Aorta (tissue), 5 donors: ENCODE data around the gene ZAR1L. TPM values are rescaled to one million over a fixed set of nuclear protein-coding genes. Genes with fewer than 3 reads are reported as not detected.
A peak's percentile ranks its signal among the peaks of the same experiment; 100 is the strongest.

Source experiments
- ATAC-seq: fragments of 200-7000 bp; cut with Tn5 transposase; one replicate; pipeline ENCODE4 v1.9.1; 2022; ENCODE audit warnings: moderate library complexity; ENCODE audit not compliant: low FRiP score
- DNase-seq, 2 donors: peaks; one replicate each; pipeline ENCODE4 v3.0.0-alpha.2; 2020
- H3K27ac ChIP-seq, 2 donors: one replicate each; pipeline ENCODE4 v1.5.1; 2013; ENCODE audit warnings: low read length in 2 of 2, mild to moderate bottlenecking in 2 of 2, moderate library complexity in 2 of 2, control low read depth in 1 of 2, inconsistent platforms in 1 of 2, low read depth in 1 of 2
- H3K27me3 ChIP-seq, 2 donors: one replicate each; pipeline ENCODE4 v1.6.1; 2013; ENCODE audit warnings: control low read depth in 1 of 2, low read length in 1 of 2, mild to moderate bottlenecking in 1 of 2, moderate library complexity in 1 of 2; ENCODE audit not compliant: insufficient read depth in 2 of 2, control insufficient read depth in 1 of 2
- H3K36me3 ChIP-seq, 2 donors: one replicate each; pipeline ENCODE4 v1.6.1; 2013; ENCODE audit warnings: control low read depth in 1 of 2, low read length in 1 of 2, mild to moderate bottlenecking in 1 of 2; ENCODE audit not compliant: insufficient read depth in 2 of 2, control insufficient read depth in 1 of 2
- H3K4me1 ChIP-seq, 2 donors: one replicate each; pipeline ENCODE4 v1.6.1; 2013; ENCODE audit warnings: low read length in 2 of 2, control low read depth in 1 of 2, mild to moderate bottlenecking in 1 of 2, moderate library complexity in 1 of 2; ENCODE audit not compliant: insufficient read depth in 2 of 2, control insufficient read depth in 1 of 2
- H3K4me3 ChIP-seq, 2 donors: one replicate each; pipeline ENCODE4 v1.5.1; 2013; ENCODE audit warnings: low read length in 2 of 2, control low read depth in 1 of 2, mild to moderate bottlenecking in 1 of 2
- H3K9me3 ChIP-seq: one replicate; pipeline ENCODE4 v1.6.1; 2013; ENCODE audit warnings: mild to moderate bottlenecking, low read length; ENCODE audit not compliant: control insufficient read depth
- WGBS, 2 donors: extraction: QIAGEN DNeasy Blood & Tissue Kit; methylation state at CpG; one replicate each; pipeline ENCODE4 v1.1.7; 2013; 5-methylcytosine and 5-hydroxymethylcytosine counted together
- intact Hi-C, 2 donors: fragments of 100-400 bp; cut with DNase I; formaldehyde crosslinking; loops; one replicate each; pipeline versions ENCODE4 v1.14.2 to v1.15.0; 2022
- polyA plus RNA-seq, 2 donors: library from polyadenylated mRNA; stranded (reverse); fragments of 200-250 nt; gene quantifications; one replicate each; pipeline ENCODE4 v1.2.3, GENCODE V29; 2013
- total RNA-seq, 2 donors: library from RNA; stranded (reverse); fragmentation: NEBNext Ultra II Directional; extraction: Animal tissue kit (Norgen Biotek cat#: 25700); gene quantifications; one replicate each; pipeline ENCODE4 v1.2.1, GENCODE V29; 2021
- donor health status: healthy with polysubstance abuse.
- donor health status: Bipolar disorder and iron deficiency.
- donor health status: DM: no; HTN: no; CAD: no.
- donor health status: DM: no; HTN: no; CAD: no.
- donor health status: DM: yes; HTN: yes; CAD: no.

The ZAR1L gene
- total and polyA plus RNA-seq, 4 donors: not detected

GRCh38 chr13:32330441-32330840 is 15.3 kb upstream of the ZAR1L start:
- H3K4me1 ChIP-seq: no peaks in the 10 kb centered on the region
- DNase-seq: no peak
- no peaks in the 10 kb centered on the region for H3K27me3 ChIP-seq
- no peaks in the 10 kb centered on the region for H3K9me3 ChIP-seq
- WGBS, 2 donors: 88 to 97% methylated on average over 2 of the region's 2 CpGs
- H3K27ac ChIP-seq: no peak overlapping the region
- no peak overlapping the region for H3K4me3 ChIP-seq
- no peaks in the 10 kb centered on the region for H3K36me3 ChIP-seq
- intact Hi-C loops: no loop called here
- no peak for ATAC-seq

- no peaks in the 10 kb centered on the region for H3K9me3 ChIP-seq
- intact Hi-C loops: loop anchor here in 1 of 2 donors (5.0 kb wide), 1 partner anchor 103 kb away; the partner anchor contains the start of gene N4BP2L1
These were observed 8.7 kb upstream of the ZAR1L start for GRCh38 chr13:32323912-32324311.

GRCh38 chr13:32320528-32320927 is 5.4 kb upstream of the ZAR1L start:
- DNase-seq (no peak), ATAC-seq (no peak)
- Histone ChIP-seq H3K9me3 (no peaks in the 10 kb centered on the region), H3K4me1 (peaks cover 0 to 2% of the 10 kb centered on the region in 2 donors), H3K36me3 (no peaks in the 10 kb centered on the region), H3K27me3 (no peaks in the 10 kb centered on the region), H3K4me3 (no peak overlapping the region), H3K27ac (no peak overlapping the region)
- WGBS, 2 donors: 85 to 86% methylated on average over 4 of the region's 4 CpGs
- intact Hi-C loops: loop anchor here in 1 of 2 donors (5.0 kb wide), 1 partner anchor 107 kb away; the partner anchor contains the start of gene N4BP2L1

More at GRCh38 chr13:32323912-32324311, 8.7 kb upstream of the ZAR1L start:
- Histone ChIP-seq H3K4me1 (peaks cover 0 to 2% of the 10 kb centered on the region in 2 donors), H3K36me3 (no peaks in the 10 kb centered on the region), H3K27ac (no peak overlapping the region), H3K4me3 (no peak overlapping the region), H3K27me3 (no peaks in the 10 kb centered on the region)
- ATAC-seq: no peak
- DNase-seq: no peak

GRCh38 chr13:32317716-32318465 is 2.7 kb upstream of the ZAR1L start:
- H3K27ac ChIP-seq: no peak overlapping the region
- WGBS, 2 donors: 80 to 81% methylated on average over 2 of the region's 2 CpGs
- ATAC-seq (no peak), DNase-seq (no peak)
- intact Hi-C loops: loop anchor here in 1 of 2 donors (5.0 kb wide), 1 partner anchor 219 kb away; the partner anchor contains the start of gene N4BP2L2
- no peaks in the 10 kb centered on the region for H3K4me1 ChIP-seq
- no peaks in the 10 kb centered on the region for H3K36me3 ChIP-seq
- H3K9me3 ChIP-seq: no peaks in the 10 kb centered on the region
- no peaks in the 10 kb centered on the region for H3K27me3 ChIP-seq
- no peak overlapping the region for H3K4me3 ChIP-seq

- DNase-seq: no peak
These were observed 1.3 kb upstream of the ZAR1L start for GRCh38 chr13:32316501-32316900.

GRCh38 chr13:32316028-32316339 is 821 bp upstream of the ZAR1L start:
- no peak for ATAC-seq
- peak overlapping the region in 1 of 2 donors; percentile 85 for H3K27ac ChIP-seq

More at GRCh38 chr13:32316501-32316900, 1.3 kb upstream of the ZAR1L start:
- H3K27ac ChIP-seq: no peak overlapping the region
- no peak for ATAC-seq
- H3K9me3 ChIP-seq: no peaks in the 10 kb centered on the region
- H3K36me3 ChIP-seq: no peaks in the 10 kb centered on the region
- H3K4me3 ChIP-seq: peak overlapping the region; percentile 56 to 89
- H3K4me1 ChIP-seq: no peaks in the 10 kb centered on the region
- WGBS, 2 donors: 34 to 37% methylated on average over 6 of the region's 6 CpGs
- H3K27me3 ChIP-seq: no peaks in the 10 kb centered on the region
- intact Hi-C loops: loop anchor here in 1 of 2 donors (5.0 kb wide), 1 partner anchor 221 kb away; the partner anchor contains the start of gene N4BP2L2

GRCh38 chr13:32314271-32315237 is 609 bp downstream of the ZAR1L start:
- ATAC-seq: peak; percentile 69

More at GRCh38 chr13:32316028-32316339, 821 bp upstream of the ZAR1L start:
- Histone ChIP-seq H3K36me3 (no peaks in the 10 kb centered on the region), H3K4me3 (peak overlapping the region; percentile 56 to 89), H3K9me3 (no peaks in the 10 kb centered on the region), H3K4me1 (no peaks in the 10 kb centered on the region), H3K27me3 (no peaks in the 10 kb centered on the region)
- intact Hi-C loops: loop anchor here in 1 of 2 donors (5.0 kb wide), 1 partner anchor 221 kb away; the partner anchor contains the start of gene N4BP2L2
- WGBS, 2 donors: 0% methylated on average over 13 of the region's 13 CpGs
- no peak for DNase-seq

GRCh38 chr13:32311188-32311897 is 3.8 kb downstream of the ZAR1L start:
- no peaks in the 10 kb centered on the region for H3K4me1 ChIP-seq
- no peak overlapping the region for H3K4me3 ChIP-seq
- no peak overlapping the region for H3K27ac ChIP-seq
- ATAC-seq: no peak
- WGBS, 2 donors: 91 to 93% methylated on average over 36 of the region's 36 CpGs
- no peaks in the 10 kb centered on the region for H3K27me3 ChIP-seq
- intact Hi-C loops: loop anchor here (2.0 to 5.0 kb wide), 4 partner anchors 64 to 401 kb away; no protein-coding TSS in a partner anchor
- no peak for DNase-seq
- H3K9me3 ChIP-seq: no peaks in the 10 kb centered on the region
- H3K36me3 ChIP-seq: no peaks in the 10 kb centered on the region

More at GRCh38 chr13:32314271-32315237, 609 bp downstream of the ZAR1L start:
- H3K9me3 ChIP-seq: no peaks in the 10 kb centered on the region
- no peaks in the 10 kb centered on the region for H3K4me1 ChIP-seq
- peak overlapping the region; percentile 56 to 77 for H3K4me3 ChIP-seq
- intact Hi-C loops: loop anchor here (5.0 kb wide), 4 partner anchors 67 to 402 kb away; partner anchors contain the start of gene N4BP2L2 (in 1 of the 2)
- no peaks in the 10 kb centered on the region for H3K27me3 ChIP-seq
- H3K27ac ChIP-seq: peak overlapping the region; percentile 65 to 98
- 73 to 78% methylated on average over 32 of the region's 32 CpGs for WGBS, 2 donors
- H3K36me3 ChIP-seq: no peaks in the 10 kb centered on the region
- DNase-seq: peak; percentile 82
